GM23338 (cell line): ENCODE data around the gene ITGB5. TPM values are rescaled to one million over a fixed set of nuclear protein-coding genes. Genes with fewer than 3 reads are reported as not detected.
A peak's percentile ranks its signal among the peaks of the same experiment; 100 is the strongest.

Source experiments
- ATAC-seq: fragments of 200-7000 bp; cut with Tn5 transposase; 3 replicates; pipeline ENCODE4 v1.9.1; 2020
- DNase-seq: peaks from one replicate; pipeline ENCODE4 v3.0.0-alpha.2; 2015; ENCODE audit warnings: low spot score
- H2AFZ ChIP-seq: fragments of 200-600 bp; sonication (generic); 2 replicates; pipeline ENCODE4 v1.8.0; 2016; ENCODE audit warnings: antibody characterized with exemption, mild to moderate bottlenecking, moderate library complexity
- H3F3A ChIP-seq: fragments of 200-600 bp; sonication (generic); replicated peaks from 2 replicates; pipeline ENCODE4 v1.8.0; 2017; ENCODE audit warnings: antibody characterized with exemption, mixed run types, low read depth
- H3K27ac ChIP-seq: fragments of 200-600 bp; sonication (generic); 2 replicates; pipeline ENCODE4 v1.6.1; 2016; ENCODE audit warnings: low read depth
- H3K27me3 ChIP-seq: fragments of 200-600 bp; sonication (generic); 2 replicates; pipeline ENCODE4 v1.8.0; 2016; ENCODE audit warnings: mild to moderate bottlenecking, mixed run types, moderate library complexity; ENCODE audit not compliant: insufficient read depth
- H3K36me3 ChIP-seq: fragments of 200-600 bp; sonication (generic); 2 replicates; pipeline ENCODE4 v1.8.0; 2016; ENCODE audit warnings: mild to moderate bottlenecking; ENCODE audit not compliant: insufficient read depth
- H3K4me1 ChIP-seq: fragments of 200-600 bp; sonication (generic); 2 replicates; pipeline ENCODE4 v1.8.0; 2016; ENCODE audit warnings: mild to moderate bottlenecking, moderate library complexity; ENCODE audit not compliant: insufficient read depth
- H3K4me2 ChIP-seq: fragments of 200-600 bp; sonication (generic); 2 replicates; pipeline ENCODE4 v1.7.1; 2017; ENCODE audit warnings: mixed run types
- H3K4me3 ChIP-seq: fragments of 200-600 bp; sonication (generic); 2 replicates; pipeline ENCODE4 v1.6.1; 2016; ENCODE audit warnings: mixed run types
- H3K79me2 ChIP-seq: fragments of 200-600 bp; sonication (generic); replicated peaks from 2 replicates; pipeline ENCODE4 v1.8.0; 2017; ENCODE audit warnings: mild to moderate bottlenecking; ENCODE audit not compliant: insufficient read depth
- H3K9me2 ChIP-seq: fragments of 200-600 bp; sonication (generic); 2 replicates; pipeline ENCODE4 v1.8.0; 2017; ENCODE audit not compliant: insufficient read depth
- H4K20me1 ChIP-seq: fragments of 200-600 bp; sonication (generic); replicated peaks from 2 replicates; pipeline ENCODE4 v1.8.0; 2017; ENCODE audit warnings: mild to moderate bottlenecking; ENCODE audit not compliant: insufficient read depth
- H3K27ac Mint-ChIP-seq: 2 replicates; pipeline ENCODE4 v1.8.0; 2020; ENCODE audit warnings: inconsistent platforms, mild to moderate bottlenecking, moderate library complexity, mixed read lengths
- H3K27me3 Mint-ChIP-seq: 3 replicates; pipeline ENCODE4 v1.8.0; 2022; ENCODE audit warnings: low read depth, mild to moderate bottlenecking, moderate library complexity, mixed read lengths, inconsistent platforms; ENCODE audit not compliant: insufficient read depth, poor library complexity
- H3K36me3 Mint-ChIP-seq: 3 replicates; pipeline ENCODE4 v1.8.0; 2021; ENCODE audit warnings: low read depth, mild to moderate bottlenecking, inconsistent platforms, moderate library complexity, mixed read lengths
- H3K4me1 Mint-ChIP-seq: 3 replicates; pipeline ENCODE4 v1.8.0; 2020; ENCODE audit warnings: mild to moderate bottlenecking, inconsistent platforms, mixed read lengths
- H3K4me3 Mint-ChIP-seq: 3 replicates; pipeline ENCODE4 v1.8.0; 2021; ENCODE audit warnings: moderate library complexity, mild to moderate bottlenecking, inconsistent platforms, mixed read lengths
- H3K9me3 Mint-ChIP-seq: 3 replicates; pipeline ENCODE4 v1.8.0; 2020; ENCODE audit warnings: moderate library complexity, mild to moderate bottlenecking, inconsistent platforms, mixed read lengths
- CREB1 ChIP-seq: fragments of 250-450 bp; sonication (Bioruptor Pico); IDR thresholded peaks from 2 replicates; pipeline ENCODE4 v1.5.0; 2020; ENCODE audit warnings: low read depth, mild to moderate bottlenecking, moderate library complexity
- CTCF ChIP-seq, 2 experiments: fragments of 200-600 bp in 1 of 2; sonication (generic) in 1 of 2; conservative IDR thresholded peaks; 2 replicates each; pipeline versions ENCODE4 v1.5.1 to v1.6.1; 2016 to 2017; ENCODE audit warnings: antibody characterized with exemption in 2 of 2, low read depth in 2 of 2, mild to moderate bottlenecking in 2 of 2, moderate library complexity in 1 of 2
- EZH2 ChIP-seq: fragments of 200-600 bp; sonication (generic); IDR thresholded peaks from one replicate; pipeline ENCODE4 v1.8.0; 2017; ENCODE audit warnings: antibody characterized with exemption, mild to moderate bottlenecking, low read depth; ENCODE audit not compliant: unreplicated experiment
- EZH2phosphoT487 ChIP-seq: fragments of 200-600 bp; sonication (generic); IDR thresholded peaks from one replicate; pipeline ENCODE4 v1.8.1; 2018; ENCODE audit warnings: antibody characterized with exemption; ENCODE audit not compliant: unreplicated experiment
- JUNB ChIP-seq: IDR thresholded peaks from one replicate; pipeline ENCODE4 v1.6.1; 2016; ENCODE audit warnings: antibody characterized with exemption; ENCODE audit not compliant: unreplicated experiment
- NANOG ChIP-seq: IDR thresholded peaks from 2 replicates; pipeline ENCODE4 v1.6.1; 2016; ENCODE audit warnings: antibody characterized with exemption, borderline replicate concordance
- POLR2AphosphoS5 ChIP-seq: IDR thresholded peaks from 2 replicates; pipeline ENCODE4 v1.6.1; 2016; ENCODE audit warnings: antibody characterized with exemption, low read depth
- STAT1 ChIP-seq: IDR thresholded peaks from one replicate; pipeline ENCODE4 v1.6.1; 2016; ENCODE audit warnings: antibody characterized with exemption; ENCODE audit not compliant: unreplicated experiment
- ZNF114 ChIP-seq: fragments of 250-450 bp; sonication (Bioruptor Pico); IDR thresholded peaks from 2 replicates; pipeline ENCODE4 v1.5.0; 2020; ENCODE audit warnings: mild to moderate bottlenecking, moderate library complexity
- ZNF331 ChIP-seq: fragments of 250-450 bp; sonication (Bioruptor Pico); IDR thresholded peaks from 2 replicates; pipeline ENCODE4 v1.5.0; 2020; ENCODE audit warnings: low read depth, mild to moderate bottlenecking, moderate library complexity
- ZNF462 ChIP-seq: fragments of 250-450 bp; sonication (Bioruptor Pico); IDR thresholded peaks from 2 replicates; pipeline ENCODE4 v1.5.0; 2020; ENCODE audit warnings: mild to moderate bottlenecking, moderate library complexity
- polyA plus RNA-seq: library from polyadenylated mRNA; unstranded; fragments of >200 nt; fragmentation: Nextera tagmentation; extraction: Ambion mirVana; gene quantifications from 2 replicates; pipeline ENCODE4 v1.2.1, GENCODE V29; 2016
- total RNA-seq: library from RNA; depleted of rRNA; stranded (reverse); fragments of >200 nt; shearing (Covaris generic); gene quantifications from 2 replicates; pipeline ENCODE4 v1.2.3, GENCODE V29; 2014
- TF ChIP-seq, protein P1 (sequence below): IDR thresholded peaks from 2 replicates; pipeline ENCODE4 v1.6.1; 2016; ENCODE audit warnings: antibody characterized with exemption
- TF ChIP-seq, protein P2 (sequence below): IDR thresholded peaks from one replicate; pipeline ENCODE4 v1.6.1; 2018; ENCODE audit warnings: antibody characterized with exemption; ENCODE audit not compliant: unreplicated experiment

Gene ITGB5
- total and polyA plus RNA-seq, 2 experiments from 2014 or later = 68.2 to 269 TPM

DNA sequence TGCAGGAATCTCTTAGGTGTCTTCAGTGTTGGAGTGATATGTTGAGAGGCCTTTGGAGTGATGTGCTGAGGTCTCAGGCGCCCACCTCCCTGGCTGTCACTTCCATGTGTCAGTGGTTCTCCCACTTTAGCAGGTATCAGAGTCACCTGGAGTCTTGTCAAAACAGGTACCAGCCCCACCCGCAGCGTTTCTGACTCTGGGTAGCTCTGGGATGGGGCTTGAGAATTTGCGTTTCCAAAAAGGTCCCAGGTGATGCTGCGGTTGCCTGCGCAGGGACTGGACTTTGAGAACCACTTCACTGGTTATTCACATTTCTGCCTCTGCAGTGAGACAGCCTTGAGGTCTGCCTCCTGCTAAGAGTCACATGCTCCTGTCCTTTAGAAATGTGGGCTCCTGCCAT is 141.4 kb downstream of the ITGB5 start:
- peaks cover 40% of the 10 kb centered on the region for H3K36me3 ChIP-seq
- Mint-ChIP-seq H3K4me1 (peaks cover 2% of the 10 kb centered on the region; the same call in 1 of the 3 replicates), H3K4me3 (no peak overlapping the region), H3K9me3 (peaks cover 6% of the 10 kb centered on the region; the same call in 1 of the 3 replicates), H3K27ac (no peak overlapping the region), H3K27me3 (peaks cover 4% of the 10 kb centered on the region), H3K36me3 (peaks cover 67% of the 10 kb centered on the region)
- peaks cover 4% of the 10 kb centered on the region; the same call in 1 of the 2 replicates for H4K20me1 ChIP-seq
- H3K79me2 ChIP-seq = no peaks in the 10 kb centered on the region
- TF ChIP-seq ZNF331 (CRISPR knock-in tag) (no peak), POLR2AphosphoS5 (no peak), ZNF114 (CRISPR knock-in tag) (no peak), NANOG (no peak), JUNB (no peak), EZH2phosphoT487 (no peak), CTCF (conservative IDR thresholded peaks at IDR 0.05; ENCODE audit: low read depth in 2 of 2) (no peak), CREB1 (CRISPR knock-in tag) (no peak), ZNF462 (CRISPR knock-in tag) (no peak), EZH2 (no peak), STAT1 (no peak)
- TF ChIP-seq, protein P1, sequence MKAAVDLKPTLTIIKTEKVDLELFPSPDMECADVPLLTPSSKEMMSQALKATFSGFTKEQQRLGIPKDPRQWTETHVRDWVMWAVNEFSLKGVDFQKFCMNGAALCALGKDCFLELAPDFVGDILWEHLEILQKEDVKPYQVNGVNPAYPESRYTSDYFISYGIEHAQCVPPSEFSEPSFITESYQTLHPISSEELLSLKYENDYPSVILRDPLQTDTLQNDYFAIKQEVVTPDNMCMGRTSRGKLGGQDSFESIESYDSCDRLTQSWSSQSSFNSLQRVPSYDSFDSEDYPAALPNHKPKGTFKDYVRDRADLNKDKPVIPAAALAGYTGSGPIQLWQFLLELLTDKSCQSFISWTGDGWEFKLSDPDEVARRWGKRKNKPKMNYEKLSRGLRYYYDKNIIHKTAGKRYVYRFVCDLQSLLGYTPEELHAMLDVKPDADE = no peak
- TF ChIP-seq, protein P2, sequence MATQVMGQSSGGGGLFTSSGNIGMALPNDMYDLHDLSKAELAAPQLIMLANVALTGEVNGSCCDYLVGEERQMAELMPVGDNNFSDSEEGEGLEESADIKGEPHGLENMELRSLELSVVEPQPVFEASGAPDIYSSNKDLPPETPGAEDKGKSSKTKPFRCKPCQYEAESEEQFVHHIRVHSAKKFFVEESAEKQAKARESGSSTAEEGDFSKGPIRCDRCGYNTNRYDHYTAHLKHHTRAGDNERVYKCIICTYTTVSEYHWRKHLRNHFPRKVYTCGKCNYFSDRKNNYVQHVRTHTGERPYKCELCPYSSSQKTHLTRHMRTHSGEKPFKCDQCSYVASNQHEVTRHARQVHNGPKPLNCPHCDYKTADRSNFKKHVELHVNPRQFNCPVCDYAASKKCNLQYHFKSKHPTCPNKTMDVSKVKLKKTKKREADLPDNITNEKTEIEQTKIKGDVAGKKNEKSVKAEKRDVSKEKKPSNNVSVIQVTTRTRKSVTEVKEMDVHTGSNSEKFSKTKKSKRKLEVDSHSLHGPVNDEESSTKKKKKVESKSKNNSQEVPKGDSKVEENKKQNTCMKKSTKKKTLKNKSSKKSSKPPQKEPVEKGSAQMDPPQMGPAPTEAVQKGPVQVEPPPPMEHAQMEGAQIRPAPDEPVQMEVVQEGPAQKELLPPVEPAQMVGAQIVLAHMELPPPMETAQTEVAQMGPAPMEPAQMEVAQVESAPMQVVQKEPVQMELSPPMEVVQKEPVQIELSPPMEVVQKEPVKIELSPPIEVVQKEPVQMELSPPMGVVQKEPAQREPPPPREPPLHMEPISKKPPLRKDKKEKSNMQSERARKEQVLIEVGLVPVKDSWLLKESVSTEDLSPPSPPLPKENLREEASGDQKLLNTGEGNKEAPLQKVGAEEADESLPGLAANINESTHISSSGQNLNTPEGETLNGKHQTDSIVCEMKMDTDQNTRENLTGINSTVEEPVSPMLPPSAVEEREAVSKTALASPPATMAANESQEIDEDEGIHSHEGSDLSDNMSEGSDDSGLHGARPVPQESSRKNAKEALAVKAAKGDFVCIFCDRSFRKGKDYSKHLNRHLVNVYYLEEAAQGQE = no peak
- no peak overlapping the region for H3K4me2 ChIP-seq
- H3K4me1 ChIP-seq = no peaks in the 10 kb centered on the region
- no peak for DNase-seq
- no peaks in the 10 kb centered on the region for H3K9me2 ChIP-seq
- 0 out of 2 replicates have a peak overlapping the region, but pooled peaks have one; percentile 45 for H3K27ac ChIP-seq
- no peak for ATAC-seq
- no peak overlapping the region for H2AFZ ChIP-seq
- H3K27me3 ChIP-seq = no peaks in the 10 kb centered on the region
- H3K4me3 ChIP-seq = no peak overlapping the region
- peaks cover 7% of the 10 kb centered on the region for H3F3A ChIP-seq
